Loucy (cell line): ENCODE results near the gene GNAQ.

Experiments
- H2AFZ ChIP-seq: fragments of 200-600 bp; sonication (generic); 2 replicates; pipeline ENCODE4 v1.6.0; 2016; ENCODE audit warnings: antibody characterized with exemption, mild to moderate bottlenecking, low read length, moderate library complexity
- H3F3A ChIP-seq: fragments of 200-600 bp; 2 replicates; pipeline ENCODE4 v1.6.0; 2016; ENCODE audit warnings: antibody characterized with exemption, low read depth, mild to moderate bottlenecking
- H3K27me3 ChIP-seq: fragments of 200-600 bp; sonication (generic); 2 replicates; pipeline ENCODE4 v1.6.1; 2014; ENCODE audit warnings: low read length, mild to moderate bottlenecking; ENCODE audit not compliant: insufficient read depth, poor library complexity, severe bottlenecking
- H3K36me3 ChIP-seq: fragments of 200-600 bp; sonication (generic); 2 replicates; pipeline ENCODE4 v1.6.1; 2016; ENCODE audit warnings: low read length; ENCODE audit not compliant: insufficient read depth
- H3K4me1 ChIP-seq: fragments of 200-600 bp; sonication (generic); 2 replicates; pipeline ENCODE4 v1.5.1; 2014; ENCODE audit warnings: low read length, mild to moderate bottlenecking; ENCODE audit not compliant: insufficient read depth, poor library complexity, severe bottlenecking
- H3K4me2 ChIP-seq: fragments of 200-600 bp; sonication (generic); 2 replicates; pipeline ENCODE4 v1.6.0; 2014; ENCODE audit warnings: antibody characterized with exemption, low read length, low read depth, mild to moderate bottlenecking; ENCODE audit not compliant: poor library complexity, severe bottlenecking
- H3K4me3 ChIP-seq: fragments of 200-600 bp; sonication (generic); 2 replicates; pipeline ENCODE4 v1.5.1; 2014; ENCODE audit warnings: low read length, mild to moderate bottlenecking, mixed read lengths; ENCODE audit not compliant: poor library complexity, severe bottlenecking
- H3K79me2 ChIP-seq: fragments of 200-600 bp; sonication (generic); 2 replicates; pipeline ENCODE4 v1.6.1; 2014; ENCODE audit warnings: low read length; ENCODE audit not compliant: insufficient read depth
- H3K9ac ChIP-seq: fragments of 200-600 bp; sonication (generic); 2 replicates; pipeline ENCODE4 v1.6.0; 2014; ENCODE audit warnings: mild to moderate bottlenecking, low read depth, low read length, moderate library complexity; ENCODE audit not compliant: poor library complexity, severe bottlenecking
- H3K9me2 ChIP-seq: fragments of 200-600 bp; sonication (generic); replicated peaks from 2 replicates; pipeline ENCODE4 v1.6.1; 2016; ENCODE audit warnings: low read depth, low read length, mixed read lengths
- H3K9me3 ChIP-seq: fragments of 200-600 bp; sonication (generic); 2 replicates; pipeline ENCODE4 v1.6.1; 2014; ENCODE audit warnings: mild to moderate bottlenecking, antibody characterized with exemption, low read length, low read depth; ENCODE audit not compliant: insufficient read depth
- H4K20me1 ChIP-seq: fragments of 200-600 bp; sonication (generic); 2 replicates; pipeline ENCODE4 v1.6.0; 2014; ENCODE audit warnings: antibody characterized with exemption, low read length, mild to moderate bottlenecking; ENCODE audit not compliant: insufficient read depth, poor library complexity, severe bottlenecking
- EZH2phosphoT487 ChIP-seq: fragments of 200-600 bp; IDR thresholded peaks from 2 replicates; pipeline ENCODE4 v1.6.1; 2018; ENCODE audit warnings: antibody characterized with exemption, mild to moderate bottlenecking, moderate library complexity, borderline replicate concordance
- TF ChIP-seq, protein P1 (sequence below): fragments of 200-600 bp; sonication (generic); conservative IDR thresholded peaks from 2 replicates; pipeline ENCODE4 v1.5.1; 2014; ENCODE audit warnings: mild to moderate bottlenecking, antibody characterized with exemption, low read length

GNAQ gene

DNA sequence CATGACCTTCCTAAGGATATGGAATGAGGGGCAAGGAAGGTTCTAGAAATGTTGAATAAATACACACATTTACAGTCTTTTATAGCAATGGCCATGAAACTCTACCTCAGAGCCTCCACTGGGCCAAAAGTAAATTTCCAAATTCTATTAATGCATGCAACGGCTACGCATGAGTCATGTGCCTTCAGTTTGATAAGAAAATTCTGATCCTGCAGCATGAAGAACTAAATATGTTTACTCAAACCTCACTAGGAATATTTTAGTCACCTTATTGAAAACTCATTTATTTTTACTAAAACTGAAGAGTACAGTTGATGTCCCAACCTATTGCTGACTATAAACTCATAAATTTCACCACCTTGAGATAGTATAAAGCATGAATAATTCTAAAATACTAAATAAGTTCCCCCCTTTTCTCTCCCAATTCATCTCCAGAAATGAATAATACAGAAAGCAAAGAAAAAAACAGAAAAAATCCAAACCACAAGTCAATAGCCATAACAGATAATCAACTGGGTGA lies 92.4 kb downstream of the GNAQ start:
- Histone ChIP-seq H3K4me1 (peaks cover 46% of the 10 kb centered on the region), H3K4me2 (no peak overlapping the region), H3K9me2 (no peaks in the 10 kb centered on the region), H2AFZ (no peak overlapping the region), H3K27me3 (no peaks in the 10 kb centered on the region), H3K4me3 (no peak overlapping the region), H3K9me3 (no peaks in the 10 kb centered on the region), H3F3A (peaks cover 9% of the 10 kb centered on the region; the same call in 1 of the 2 replicates), H3K36me3 (peaks cover 15% of the 10 kb centered on the region; the same call in 1 of the 2 replicates), H3K79me2 (peaks cover 98% of the 10 kb centered on the region), H3K9ac (no peak overlapping the region), H4K20me1 (peaks cover 66% of the 10 kb centered on the region)
- no peak for TF ChIP-seq EZH2phosphoT487
- TF ChIP-seq, protein P1, sequence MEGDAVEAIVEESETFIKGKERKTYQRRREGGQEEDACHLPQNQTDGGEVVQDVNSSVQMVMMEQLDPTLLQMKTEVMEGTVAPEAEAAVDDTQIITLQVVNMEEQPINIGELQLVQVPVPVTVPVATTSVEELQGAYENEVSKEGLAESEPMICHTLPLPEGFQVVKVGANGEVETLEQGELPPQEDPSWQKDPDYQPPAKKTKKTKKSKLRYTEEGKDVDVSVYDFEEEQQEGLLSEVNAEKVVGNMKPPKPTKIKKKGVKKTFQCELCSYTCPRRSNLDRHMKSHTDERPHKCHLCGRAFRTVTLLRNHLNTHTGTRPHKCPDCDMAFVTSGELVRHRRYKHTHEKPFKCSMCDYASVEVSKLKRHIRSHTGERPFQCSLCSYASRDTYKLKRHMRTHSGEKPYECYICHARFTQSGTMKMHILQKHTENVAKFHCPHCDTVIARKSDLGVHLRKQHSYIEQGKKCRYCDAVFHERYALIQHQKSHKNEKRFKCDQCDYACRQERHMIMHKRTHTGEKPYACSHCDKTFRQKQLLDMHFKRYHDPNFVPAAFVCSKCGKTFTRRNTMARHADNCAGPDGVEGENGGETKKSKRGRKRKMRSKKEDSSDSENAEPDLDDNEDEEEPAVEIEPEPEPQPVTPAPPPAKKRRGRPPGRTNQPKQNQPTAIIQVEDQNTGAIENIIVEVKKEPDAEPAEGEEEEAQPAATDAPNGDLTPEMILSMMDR, result no peak

DNA sequence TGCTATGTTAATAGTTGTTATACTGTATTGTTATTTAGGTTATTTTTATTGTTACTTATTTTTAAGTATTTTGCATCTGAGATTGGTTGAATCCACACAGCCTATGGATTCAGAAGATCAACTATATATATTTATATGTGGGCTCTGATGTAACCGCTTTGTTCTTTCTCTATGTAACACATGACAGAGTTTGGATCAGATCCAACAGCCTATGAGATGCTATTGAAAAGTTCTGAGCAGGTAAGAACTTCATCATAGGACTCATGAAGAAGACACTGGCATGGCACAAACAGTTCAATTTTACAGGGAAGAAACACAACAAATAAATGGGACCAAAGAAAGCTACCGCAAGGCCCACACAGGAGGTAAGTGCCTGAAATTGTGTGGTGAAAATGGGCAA lies 93.4 kb downstream of the GNAQ start:
- Histone ChIP-seq H3K9me2 (no peaks in the 10 kb centered on the region), H3K9me3 (no peaks in the 10 kb centered on the region), H3K79me2 (peaks cover 98% of the 10 kb centered on the region), H3F3A (peaks cover 5% of the 10 kb centered on the region; the same call in 1 of the 2 replicates), H3K4me3 (no peak overlapping the region), H3K9ac (no peak overlapping the region), H4K20me1 (peaks cover 65% of the 10 kb centered on the region), H2AFZ (no peak overlapping the region), H3K4me2 (no peak overlapping the region), H3K27me3 (no peaks in the 10 kb centered on the region), H3K4me1 (peaks cover 36% of the 10 kb centered on the region), H3K36me3 (peaks cover 15% of the 10 kb centered on the region; the same call in 1 of the 2 replicates)
- TF ChIP-seq, protein P1, result no peak
- TF ChIP-seq EZH2phosphoT487, result no peak

DNA sequence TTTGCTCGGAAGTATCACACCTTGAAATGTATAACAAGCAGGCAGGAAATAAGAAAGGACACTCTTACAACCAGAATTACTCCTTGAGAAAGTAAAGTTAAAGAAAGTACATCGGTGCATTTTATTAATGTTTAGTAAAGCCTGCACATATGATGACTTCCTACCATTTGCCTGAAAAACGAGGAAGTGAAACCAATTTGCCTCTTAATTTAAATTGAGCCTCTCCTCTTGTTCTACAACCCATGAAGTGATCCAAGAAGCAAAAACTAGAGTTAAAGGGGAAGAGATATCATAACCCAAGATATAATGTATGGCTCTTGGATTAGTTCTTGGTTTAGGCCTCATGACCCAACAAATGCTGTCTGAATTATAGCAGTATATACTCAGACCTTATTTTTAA lies 95.6 kb downstream of the GNAQ start:
- Histone ChIP-seq H3K9ac (no peak overlapping the region), H3K4me2 (no peak overlapping the region), H3K4me1 (peaks cover 27% of the 10 kb centered on the region), H3K4me3 (no peak overlapping the region), H3K27me3 (no peaks in the 10 kb centered on the region), H3K9me3 (no peaks in the 10 kb centered on the region), H3K9me2 (no peaks in the 10 kb centered on the region), H3K36me3 (peaks cover 22% of the 10 kb centered on the region; the same call in 1 of the 2 replicates), H4K20me1 (peaks cover 66% of the 10 kb centered on the region), H3F3A (no peaks in the 10 kb centered on the region), H2AFZ (no peak overlapping the region), H3K79me2 (peaks cover 98% of the 10 kb centered on the region)
- TF ChIP-seq, protein P1, result no peak
- no peak for TF ChIP-seq EZH2phosphoT487
